HPDE6-E6E7 (cell line): ENCODE results near the gene LIN28B.
A peak's percentile ranks its signal among the peaks of the same experiment; 100 is the strongest.
"Not testable (repeated sequence)": the region's sequence is repeated elsewhere in the genome, so short reads cannot be mapped to it uniquely, and the experiment has no call there.

Source experiments
- DNase-seq: peaks from one replicate; pipeline ENCODE4 v3.0.0; 2011; ENCODE audit warnings: missing footprints; ENCODE audit errors: extremely low spot score

Gene LIN28B

DNA sequence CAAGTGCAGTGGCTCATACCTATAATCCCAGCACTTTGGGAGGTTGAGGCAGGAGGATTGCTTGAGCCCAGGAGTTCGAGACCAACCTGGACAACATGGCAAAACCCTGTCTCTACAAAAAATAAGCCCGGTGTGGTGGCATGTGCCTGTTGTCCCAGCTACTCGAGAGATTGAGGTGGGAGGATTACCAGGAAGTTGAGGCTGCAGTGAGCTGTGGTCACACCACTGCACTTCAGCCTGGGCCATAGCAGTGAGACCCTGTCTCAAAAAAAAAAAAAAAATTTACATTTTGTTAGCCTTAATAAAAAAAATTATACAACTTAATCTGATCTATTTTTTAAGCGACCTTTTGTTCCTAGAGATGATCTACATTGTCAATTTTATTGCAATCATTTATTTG lies 56.6 kb downstream of the LIN28B start:
- DNase-seq = not testable (repeated sequence)

DNA sequence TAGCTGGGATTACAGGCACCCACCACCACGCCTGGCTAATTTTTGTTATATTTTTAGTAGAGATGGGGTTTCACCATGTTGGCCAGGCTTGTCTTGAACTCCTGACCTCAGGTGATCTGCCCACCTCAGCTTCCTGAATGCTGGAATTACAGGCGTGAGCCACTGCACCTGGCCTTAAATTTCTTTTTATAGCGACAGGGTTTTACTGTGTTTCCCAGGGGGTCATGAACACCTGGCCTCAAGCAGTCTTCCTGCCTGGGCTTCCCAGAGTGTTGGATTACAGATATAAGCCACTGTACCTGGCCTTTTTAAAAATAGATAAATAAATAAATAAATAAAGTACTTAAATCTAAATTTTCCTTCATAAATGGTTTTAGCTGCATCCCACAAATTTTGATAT lies 57.5 kb downstream of the LIN28B start:
- DNase-seq = no peak

DNA sequence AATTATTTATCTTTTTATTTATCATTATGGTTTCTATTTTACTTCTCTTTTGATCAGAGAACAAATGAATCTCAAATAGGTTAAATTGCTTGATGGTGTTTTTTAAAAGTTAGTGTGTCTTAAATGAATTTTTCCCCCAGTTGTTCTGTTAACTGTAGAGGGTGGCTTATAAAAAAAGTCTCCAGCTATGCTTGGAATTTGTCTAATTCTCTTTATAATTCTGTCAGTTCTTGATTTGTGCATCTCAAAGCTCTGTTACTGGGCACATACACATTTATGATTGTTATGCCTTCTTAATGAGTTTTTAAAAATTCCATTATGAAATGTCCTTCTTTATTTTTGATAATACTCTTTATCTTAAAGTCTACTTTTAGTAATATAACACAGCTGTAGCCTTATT lies 58.0 kb downstream of the LIN28B start:
- DNase-seq = no peak

DNA sequence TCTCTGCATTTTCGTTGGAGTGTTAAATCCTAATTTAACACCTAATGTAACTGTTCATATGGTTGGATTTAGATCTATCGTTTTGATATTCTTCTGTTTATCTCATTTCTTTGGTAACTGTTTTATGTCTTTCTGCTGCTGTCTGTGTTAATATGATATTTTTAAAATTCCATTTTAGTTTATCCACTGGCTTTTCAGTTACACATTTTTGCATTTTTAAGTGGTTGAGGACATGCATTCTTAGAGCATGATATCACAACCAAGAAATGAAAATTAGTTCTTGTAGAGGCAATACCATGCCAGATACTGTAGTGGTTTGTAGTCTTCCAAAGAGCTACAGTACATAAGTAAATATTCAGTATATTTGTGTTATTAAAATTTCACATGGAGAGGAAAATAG lies 58.6 kb downstream of the LIN28B start:
- DNase-seq = no peak

DNA sequence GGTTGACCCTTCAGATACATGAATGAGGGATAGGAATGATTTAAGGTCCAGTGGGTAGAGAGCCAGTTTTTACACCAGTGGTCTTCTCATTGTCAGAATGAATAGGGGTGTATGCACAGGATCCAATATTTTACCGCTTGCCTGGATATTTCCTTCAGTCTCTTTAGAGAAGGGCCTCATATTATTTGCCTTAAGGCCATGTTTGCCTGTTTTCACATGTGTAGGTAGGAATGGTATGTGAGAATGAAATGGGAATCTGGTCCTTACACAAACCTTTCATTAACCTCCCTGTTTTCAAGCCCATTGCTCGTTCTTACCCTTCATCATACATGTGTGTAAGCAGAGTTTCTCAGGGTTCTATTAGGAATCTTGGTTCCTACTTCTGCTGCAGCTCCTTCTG lies 62.4 kb downstream of the LIN28B start:
- DNase-seq = no peak

DNA sequence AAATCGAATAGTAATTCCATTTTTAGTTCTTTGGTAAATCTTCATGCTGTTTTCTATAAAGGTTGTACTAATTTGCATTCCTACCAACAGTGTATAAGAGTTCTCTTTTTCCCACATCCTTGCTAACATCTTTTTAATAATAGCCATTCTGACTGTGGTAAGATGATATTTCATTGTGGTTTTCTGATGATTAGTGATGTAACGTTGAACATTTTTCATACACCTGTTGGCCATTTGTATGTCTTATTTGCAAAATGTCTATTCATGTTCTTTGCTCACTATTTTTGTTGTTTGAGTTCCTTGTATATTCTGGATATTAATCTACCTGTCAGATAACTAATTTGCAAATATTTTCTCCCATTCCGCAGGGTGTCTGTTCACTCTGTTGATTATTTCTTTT lies 64.5 kb downstream of the LIN28B start:
- no peak for DNase-seq

DNA sequence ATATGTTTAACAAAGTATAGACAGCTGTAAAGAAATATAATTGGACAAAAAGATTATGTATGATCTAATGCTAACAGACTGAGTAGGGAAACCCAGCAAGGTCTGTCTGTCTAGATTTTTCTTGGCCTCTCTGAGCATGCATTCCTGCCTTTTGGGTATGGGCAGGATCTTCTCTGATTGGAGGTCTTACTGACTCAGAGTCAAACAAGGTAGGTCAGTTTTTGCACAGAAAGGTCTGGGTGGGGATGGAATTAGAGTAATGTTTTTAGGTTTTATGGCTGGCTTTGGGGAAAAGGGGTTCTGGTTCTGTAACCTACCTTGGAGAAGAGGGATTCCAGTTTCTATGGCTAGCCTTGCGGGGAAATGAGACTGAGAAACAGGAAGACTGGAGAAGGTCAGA lies 65.5 kb downstream of the LIN28B start:
- no peak for DNase-seq

DNA sequence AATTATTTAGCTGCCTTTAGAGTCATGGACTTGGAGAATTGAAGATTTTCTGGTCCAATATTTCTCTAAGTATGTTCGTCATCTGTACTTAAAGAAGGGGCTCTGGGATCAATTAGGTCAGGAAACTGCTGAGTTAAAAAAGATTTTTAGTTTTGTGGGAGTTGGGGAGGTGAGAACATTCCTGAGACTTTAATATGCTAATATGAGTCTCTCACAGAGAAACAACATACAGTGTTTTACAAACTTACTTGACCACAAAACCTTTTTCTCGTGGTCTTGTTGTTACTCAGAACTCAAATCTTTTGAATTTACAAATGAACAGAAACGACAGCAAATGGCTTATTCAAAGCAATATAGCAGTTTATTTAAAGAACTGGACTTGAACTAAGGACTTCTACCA lies 67.9 kb downstream of the LIN28B start:
- DNase-seq = no peak

DNA sequence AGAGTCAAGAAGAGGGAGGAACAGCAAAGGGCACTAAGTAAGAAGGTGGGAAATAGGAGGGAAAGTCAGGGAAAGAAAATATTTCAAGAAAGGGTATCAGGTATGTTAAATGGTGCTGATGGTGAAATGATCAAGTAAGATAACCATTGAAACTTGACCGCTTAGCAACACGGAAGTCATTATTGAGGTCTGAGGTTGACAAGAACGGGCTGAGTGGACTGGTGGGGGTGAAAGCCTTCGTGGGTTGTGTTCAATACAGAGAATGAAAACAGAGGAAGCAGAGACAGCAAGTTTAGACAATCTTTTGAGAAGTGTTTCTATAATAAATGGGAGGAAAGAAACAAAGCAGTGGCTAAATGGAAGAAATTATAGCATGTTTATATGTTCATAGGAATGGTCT lies 72.0 kb downstream of the LIN28B start:
- no peak for DNase-seq

DNA sequence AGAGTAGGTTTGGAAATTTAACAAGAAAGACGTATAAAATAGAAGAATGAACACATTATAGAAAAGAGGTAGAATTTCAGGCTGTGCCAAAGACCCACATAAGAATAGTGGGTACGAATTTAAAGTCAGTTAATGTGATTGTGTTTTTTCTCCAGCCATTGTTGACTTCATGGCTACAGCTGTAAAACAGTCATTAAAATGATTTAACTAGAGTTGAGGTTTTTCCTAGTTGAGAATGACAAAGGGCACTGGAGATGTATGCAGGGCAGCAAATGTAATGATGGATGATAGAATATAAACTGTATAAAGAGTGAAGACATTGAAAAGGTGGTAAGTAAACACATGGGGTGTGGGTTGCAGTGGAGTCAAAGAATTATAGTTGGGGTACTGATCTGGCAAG lies 72.7 kb downstream of the LIN28B start:
- DNase-seq = no peak

DNA sequence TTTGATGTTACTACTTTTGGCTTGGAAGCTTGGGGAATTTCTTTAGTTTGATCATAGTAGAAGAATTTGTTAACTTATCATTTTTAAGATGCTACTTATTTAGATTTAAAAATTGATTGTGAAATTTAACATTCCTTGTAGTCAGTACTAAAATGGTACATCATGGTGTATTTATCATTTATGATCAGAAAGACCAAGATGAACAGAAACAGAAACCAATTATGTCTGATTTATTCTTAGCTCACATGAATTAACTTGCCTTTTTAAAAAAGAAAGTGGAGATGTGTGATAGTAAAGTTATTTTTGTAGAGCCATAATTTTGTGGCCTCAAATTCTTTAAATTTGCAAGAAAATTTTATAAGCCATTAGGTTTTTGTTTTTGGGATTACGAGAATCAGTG lies 77.6 kb downstream of the LIN28B start:
- no peak for DNase-seq

DNA sequence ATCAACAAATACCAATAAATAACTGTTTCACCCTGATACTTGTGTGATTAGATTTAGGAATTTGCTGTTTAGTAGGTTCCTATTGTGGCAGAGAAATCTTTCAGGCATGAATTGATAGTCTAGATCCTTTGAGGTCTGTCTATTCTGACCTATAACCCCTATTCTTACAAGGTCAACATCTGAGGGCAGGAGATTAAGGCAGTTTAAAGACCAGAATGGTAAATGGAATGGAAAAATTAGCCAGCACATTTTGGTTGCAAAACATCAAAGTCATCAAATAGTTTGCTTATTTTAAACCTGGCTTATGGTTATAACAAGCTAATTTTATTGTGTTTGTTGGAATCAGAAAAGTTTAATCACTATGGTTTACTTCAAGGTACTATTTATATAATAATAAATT lies 78.4 kb downstream of the LIN28B start:
- DNase-seq = no peak

DNA sequence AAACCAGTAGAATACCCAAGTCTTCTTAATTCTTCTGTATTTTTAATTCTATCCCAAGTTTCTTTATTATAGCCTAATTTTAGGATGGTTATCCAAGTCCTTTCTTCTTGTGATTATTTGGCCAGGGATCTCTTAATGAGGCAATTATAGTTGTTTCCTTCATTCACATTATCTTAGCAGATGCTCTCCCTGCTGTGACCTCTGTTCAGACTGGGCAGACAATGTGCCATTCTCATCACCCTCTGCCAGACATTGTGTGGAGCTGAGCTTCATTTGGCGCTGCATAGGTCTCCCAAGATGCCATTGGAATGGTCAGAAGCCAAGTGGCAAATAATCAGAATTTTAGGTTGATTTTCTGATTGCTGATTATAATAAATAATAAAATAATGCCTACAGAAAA lies 79.4 kb downstream of the LIN28B start:
- DNase-seq = no peak

DNA sequence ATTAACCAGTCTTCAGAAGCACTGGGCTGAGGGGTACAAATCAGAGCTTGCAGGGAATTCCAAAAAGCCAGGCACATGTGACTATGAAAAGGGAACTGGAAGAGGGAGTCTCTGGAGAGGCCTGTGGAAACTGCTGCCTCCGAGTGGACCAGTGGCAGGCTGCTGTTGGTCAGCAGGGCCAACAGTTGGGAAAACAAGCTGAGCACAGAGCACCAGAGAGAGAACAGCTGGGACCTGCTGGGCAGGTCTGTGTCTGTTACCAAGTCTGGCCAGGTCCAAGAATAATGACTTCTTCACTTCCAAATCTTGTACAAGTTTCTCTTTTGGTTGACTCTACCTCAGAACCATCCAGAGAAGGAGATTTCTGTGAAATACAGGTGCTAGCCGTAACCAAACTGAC lies 81.4 kb downstream of the LIN28B start:
- DNase-seq = no peak

DNA sequence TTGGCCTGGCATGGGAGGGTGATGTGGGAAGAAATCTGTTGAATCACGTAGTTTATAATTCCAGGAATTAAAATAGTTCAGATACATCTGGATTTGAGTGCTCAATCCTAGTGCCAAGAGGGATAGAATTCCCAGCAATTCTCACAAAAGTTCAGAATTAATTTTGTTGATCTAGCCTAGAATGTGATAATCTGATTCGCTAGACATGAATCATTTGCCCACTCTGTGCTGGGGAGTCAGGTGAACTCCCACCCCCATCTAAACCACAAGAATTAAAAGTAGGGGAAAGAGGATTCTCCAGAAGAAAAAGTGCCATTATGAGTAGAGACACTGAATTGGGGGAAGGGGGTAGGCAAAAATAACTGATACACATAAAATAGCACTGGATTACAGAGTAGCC lies 85.0 kb downstream of the LIN28B start:
- DNase-seq = no peak

DNA sequence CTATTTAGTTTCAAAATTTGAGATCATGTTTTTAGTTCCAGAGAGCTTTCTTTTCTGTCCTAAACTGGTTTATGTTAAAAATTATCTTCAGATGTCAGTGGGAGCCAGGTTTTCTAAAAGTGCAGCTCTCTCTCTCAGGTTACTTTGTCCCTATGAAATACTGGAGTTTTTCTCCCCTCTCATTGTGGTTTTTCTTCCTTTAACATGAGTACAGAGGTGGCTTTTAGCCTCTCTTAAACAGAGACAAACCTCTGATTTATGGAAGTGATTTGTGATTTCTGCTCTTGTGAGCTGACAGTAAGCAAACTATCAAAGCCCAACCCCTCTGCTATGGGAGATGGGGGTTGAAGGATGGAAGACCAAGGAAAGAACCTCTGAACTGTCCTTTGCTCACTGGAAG lies 85.7 kb downstream of the LIN28B start:
- DNase-seq = no peak

DNA sequence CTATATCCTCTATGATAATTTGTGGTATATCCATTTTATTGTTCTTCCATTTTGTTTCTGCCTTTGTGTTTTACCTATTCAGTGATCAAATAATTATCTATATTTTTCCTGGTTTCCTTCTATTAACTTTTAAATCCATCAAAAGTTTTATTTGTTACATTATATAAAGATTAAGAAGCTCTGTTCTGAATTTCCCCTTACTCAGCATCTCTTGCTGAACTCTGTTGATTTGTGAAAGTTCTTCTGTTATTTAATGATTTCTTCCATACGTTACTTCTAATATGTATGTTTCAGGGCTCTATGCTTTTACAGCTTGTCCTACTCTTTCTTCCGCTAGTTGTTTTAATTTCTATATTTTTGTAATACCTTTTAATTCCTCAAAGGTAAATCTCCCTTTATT lies 87.1 kb downstream of the LIN28B start:
- no peak for DNase-seq

DNA sequence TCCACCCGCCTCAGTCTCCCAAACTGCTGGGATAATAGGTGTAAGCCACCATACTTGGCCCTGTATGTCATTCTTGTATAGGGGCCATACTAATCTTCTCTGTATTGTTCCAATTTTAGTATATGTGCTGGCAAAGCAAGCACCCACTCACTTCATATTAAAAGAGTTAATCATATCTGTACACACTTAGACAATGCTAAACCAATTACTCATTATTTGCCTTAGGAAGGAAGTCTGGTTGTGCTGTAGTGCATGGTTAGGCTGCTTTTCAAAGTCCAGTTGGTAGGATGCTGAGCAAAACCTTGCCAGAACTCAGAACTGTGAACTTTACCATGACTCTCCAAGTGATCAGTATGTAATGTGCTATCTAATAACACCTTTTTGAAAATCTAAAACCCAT lies 88.6 kb downstream of the LIN28B start:
- peak; percentile 51 for DNase-seq

DNA sequence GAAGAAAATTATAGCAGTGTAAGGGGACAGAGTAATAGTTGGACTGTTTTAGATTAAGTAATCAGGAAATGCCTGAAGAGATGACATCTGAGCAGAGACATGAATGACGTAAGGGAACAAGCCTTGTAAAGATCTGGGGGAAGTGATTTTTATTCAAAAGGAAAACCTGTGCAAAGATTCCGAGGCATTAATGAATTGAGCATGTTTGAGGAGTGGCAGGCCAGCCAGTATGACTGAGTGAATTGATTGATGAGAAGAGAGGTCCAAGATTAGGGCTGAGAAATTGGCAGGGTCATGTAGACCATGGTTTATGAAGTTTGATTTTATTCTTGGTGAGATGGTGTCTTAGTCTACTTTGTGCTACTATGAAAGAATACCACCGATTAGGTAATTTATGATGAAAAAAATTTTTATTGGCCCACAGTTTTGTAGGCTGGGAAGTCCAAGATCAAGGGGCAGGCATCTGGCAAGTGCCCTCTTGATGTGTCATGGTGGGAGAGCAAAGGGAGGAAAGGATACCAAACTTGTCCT lies 95.1 kb downstream of the LIN28B start:
- no peak for DNase-seq

DNA sequence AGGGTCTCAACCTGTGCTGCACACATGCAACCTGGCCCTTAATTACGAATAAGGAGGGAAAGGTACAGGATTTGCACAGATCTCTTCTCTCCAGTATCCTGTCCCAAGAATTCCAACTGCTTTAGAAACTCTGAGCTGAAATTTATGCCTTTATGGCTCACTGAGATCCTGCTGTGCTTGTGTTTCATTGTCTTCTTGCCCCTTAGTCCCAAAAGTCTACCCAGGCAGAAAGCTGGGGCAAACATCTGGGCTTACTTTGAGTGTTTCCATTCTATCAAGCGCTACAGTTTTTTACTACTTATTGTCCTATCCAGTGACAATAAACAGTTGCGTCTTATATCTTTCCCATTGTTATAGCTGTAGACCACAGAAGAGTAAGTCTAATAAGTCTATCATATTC lies 99.7 kb downstream of the LIN28B start:
- DNase-seq = no peak

DNA sequence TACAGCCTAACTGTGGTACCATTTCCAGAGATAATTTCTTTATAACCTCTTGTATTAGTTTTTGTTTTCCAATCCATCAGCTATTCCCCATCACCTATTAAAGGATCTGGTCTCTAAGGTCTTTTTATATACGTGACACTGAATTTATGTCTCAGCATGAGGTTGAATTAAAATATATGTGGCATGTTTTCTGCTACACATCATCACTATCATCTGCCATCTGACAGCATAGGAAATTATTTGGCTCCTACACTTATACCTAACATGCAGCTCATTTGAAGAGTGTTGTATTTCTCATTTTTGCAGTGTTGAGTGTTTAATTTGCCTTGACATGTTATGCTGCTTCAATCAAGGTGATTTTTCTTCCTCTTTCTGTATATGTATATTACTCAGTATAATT lies 100.3 kb downstream of the LIN28B start:
- no peak for DNase-seq

DNA sequence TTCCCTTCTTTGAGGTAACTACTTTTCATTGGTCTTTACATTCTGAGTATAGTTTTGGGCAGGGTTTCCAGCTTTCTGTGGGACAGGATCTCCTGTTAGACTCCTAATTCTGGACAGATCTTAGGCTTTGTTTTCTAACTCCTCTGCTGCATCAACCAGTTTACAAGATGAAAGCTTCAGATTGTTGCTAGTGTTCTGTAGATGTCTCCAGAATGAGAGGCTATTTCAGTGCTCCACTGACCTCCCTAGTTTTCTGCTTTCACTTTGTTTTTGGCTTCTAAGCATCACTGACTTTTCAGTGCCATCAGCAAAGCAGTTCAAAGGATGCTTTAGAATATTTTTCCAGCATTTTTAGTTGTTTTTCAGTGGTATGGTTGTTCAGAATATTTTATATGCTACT lies 101.4 kb downstream of the LIN28B start:
- DNase-seq = no peak

DNA sequence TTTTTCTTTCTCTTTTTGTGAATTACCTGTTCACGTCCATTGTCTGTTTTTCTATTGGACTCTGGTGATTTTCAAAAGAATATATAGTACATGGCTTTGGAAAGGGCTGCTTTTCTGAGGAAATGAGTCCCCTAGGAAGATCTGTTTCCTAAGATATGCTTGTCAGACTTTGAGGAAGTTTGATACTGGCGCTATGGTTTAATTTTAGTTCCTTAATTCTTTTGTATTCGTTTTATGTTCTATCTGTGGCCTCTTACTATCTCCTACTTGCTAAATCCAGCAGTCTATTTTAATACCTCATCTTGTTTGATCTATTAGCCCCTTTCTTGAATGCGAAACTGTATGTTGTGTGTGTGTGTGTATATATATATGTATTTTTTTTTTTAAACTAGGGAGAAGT lies 101.9 kb downstream of the LIN28B start:
- DNase-seq = no peak

DNA sequence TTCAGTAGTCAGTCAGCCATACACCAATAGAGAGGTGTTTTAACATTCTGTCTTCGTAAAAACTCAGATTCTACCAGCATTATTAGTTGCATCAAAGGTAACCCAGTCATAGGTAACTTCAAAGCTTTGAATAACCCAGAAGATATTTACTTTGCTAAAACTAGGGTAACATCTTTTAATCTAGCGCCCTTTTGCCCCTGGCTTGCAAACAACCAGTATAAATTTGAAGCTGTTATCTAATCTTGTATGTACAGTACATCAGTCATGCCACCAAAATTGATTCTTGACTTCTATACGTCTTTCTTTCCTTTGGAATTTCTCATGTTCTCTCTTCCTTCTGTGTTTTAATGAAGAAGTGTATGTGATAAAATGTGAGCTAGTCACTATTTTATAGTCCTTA lies 109.3 kb downstream of the LIN28B start:
- DNase-seq = no peak

DNA sequence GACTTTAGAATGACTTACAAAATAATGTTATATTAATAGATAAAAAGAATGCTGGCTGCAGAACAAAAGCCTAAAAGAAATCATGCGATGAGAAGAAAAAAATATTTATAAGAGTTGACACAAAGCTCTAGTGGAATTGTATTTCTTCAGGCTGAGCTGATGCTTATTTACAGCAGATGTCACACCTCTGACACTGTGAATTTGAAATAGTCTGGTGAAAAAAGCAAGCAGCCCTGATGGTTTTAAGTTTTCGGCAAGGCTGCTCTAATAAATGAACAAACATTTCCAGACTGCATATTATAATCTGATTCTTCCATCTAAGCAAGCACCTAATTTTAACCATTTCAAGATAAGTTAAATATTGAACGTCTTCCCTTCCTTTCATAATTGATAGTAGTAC lies 109.9 kb downstream of the LIN28B start:
- DNase-seq = no peak
